ENCODE results near the gene ANKRD24.
"Not testable (repeated sequence)": the region's sequence is repeated elsewhere in the genome, so short reads cannot be mapped to it uniquely, and the experiment has no call there.

Gene ANKRD24

GRCh38 chr19:4199699-4200293, 17.3 kb downstream of the ANKRD24 start:
- ATAC-seq, result no peak

- ATAC-seq, result no peak
Observed at GRCh38 chr19:4200940-4201542, 18.6 kb downstream of the ANKRD24 start.

GRCh38 chr19:4201798-4202197, 19.3 kb downstream of the ANKRD24 start:
- no peak for ATAC-seq

- ATAC-seq, result no peak
Observed at GRCh38 chr19:4206818-4207484, 24.5 kb downstream of the ANKRD24 start.

GRCh38 chr19:4208385-4209094, 26.1 kb downstream of the ANKRD24 start:
- ATAC-seq, result no peak

GRCh38 chr19:4210166-4210731, 27.8 kb downstream of the ANKRD24 start:
- no peak for ATAC-seq

GRCh38 chr19:4213116-4213515, 30.6 kb downstream of the ANKRD24 start:
- ATAC-seq, result no peak

GRCh38 chr19:4215807-4216206, 33.3 kb downstream of the ANKRD24 start:
- ATAC-seq, result no peak

- no peak for ATAC-seq
Observed at GRCh38 chr19:4216846-4217245, 34.4 kb downstream of the ANKRD24 start.

GRCh38 chr19:4217429-4218264, 35.2 kb downstream of the ANKRD24 start:
- no peak for ATAC-seq

GRCh38 chr19:4218523-4218922, 36.0 kb downstream of the ANKRD24 start:
- not testable (repeated sequence) for ATAC-seq

- no peak for ATAC-seq
Observed at GRCh38 chr19:4220188-4220587, 37.7 kb downstream of the ANKRD24 start.

- ATAC-seq, result no peak
Observed at GRCh38 chr19:4224470-4224869, 42.0 kb downstream of the ANKRD24 start.

- no peak for ATAC-seq
Observed at GRCh38 chr19:4225885-4226284, 43.4 kb downstream of the ANKRD24 start.

- ATAC-seq, result no peak
Observed at GRCh38 chr19:4227771-4228170, 45.3 kb downstream of the ANKRD24 start.

- no peak for ATAC-seq
Observed at GRCh38 chr19:4228765-4229178, 46.3 kb downstream of the ANKRD24 start.

GRCh38 chr19:4229179-4229931, 46.9 kb downstream of the ANKRD24 start, which contains the start of gene EBI3:
EBI3 (plus strand) TSS chr19:4229523; CDS start chr19:4229551, 28 bp downstream.
- peak; percentile 80 to 87 for ATAC-seq

GRCh38 chr19:4230237-4230636, 47.7 kb downstream of the ANKRD24 start:
- not testable (repeated sequence) for ATAC-seq

- not testable (repeated sequence) for ATAC-seq
Observed at GRCh38 chr19:4231521-4231920, 49.0 kb downstream of the ANKRD24 start.

- ATAC-seq, result not testable (repeated sequence)
Observed at GRCh38 chr19:4232139-4232538, 49.6 kb downstream of the ANKRD24 start.

- no peak for ATAC-seq
Observed at GRCh38 chr19:4232614-4233281, 50.3 kb downstream of the ANKRD24 start.

All from activated CD4-positive, CD25-positive, alpha-beta regulatory T cell treated with anti-CD3 and anti-CD28 coated beads, Interleukin-2, amount 50 U/mL, for 24 hours (primary cell).